Activated naive CD4-positive, alpha-beta T cell treated with Interleukin-2 at 50 U/mL for 16 hours (primary cell): ENCODE measurements around the gene GCGR.

ENCODE experiments used
- DNase-seq: peaks from one replicate; pipeline ENCODE4 v3.0.0-alpha.2; 2020

The GCGR gene

GRCh38 chr17:81803728-81804558 lies at the start of gene GCGR:
Gene GCGR, plus strand, starts transcription at chr17:81804150. Its CDS starts 4,869 bp downstream, at chr17:81809019.
- DNase-seq: no peak

- no peak for DNase-seq
These were observed 11.0 kb upstream of the GCGR start for GRCh38 chr17:81792675-81793615.

GRCh38 chr17:81794074-81794476 lies 9.9 kb upstream of the GCGR start:
- no peak for DNase-seq

- no peak for DNase-seq
These were observed 9.4 kb upstream of the GCGR start for GRCh38 chr17:81794509-81794908.

- no peak for DNase-seq
These were observed 2.6 kb upstream of the GCGR start for GRCh38 chr17:81801327-81801726.

- DNase-seq: no peak
These were observed 1.7 kb upstream of the GCGR start for GRCh38 chr17:81802048-81802758.

GRCh38 chr17:81802856-81803643 lies 900 bp upstream of the GCGR start:
- DNase-seq: no peak

- DNase-seq: no peak
These were observed 829 bp downstream of the GCGR start for GRCh38 chr17:81804559-81805399.

GRCh38 chr17:81805707-81806460 lies 1.9 kb downstream of the GCGR start:
- no peak for DNase-seq

GRCh38 chr17:81806461-81807209 lies 2.7 kb downstream of the GCGR start:
- DNase-seq: no peak

- no peak for DNase-seq
These were observed 3.3 kb downstream of the GCGR start for GRCh38 chr17:81807210-81807719.

- no peak for DNase-seq
These were observed 3.9 kb downstream of the GCGR start for GRCh38 chr17:81807839-81808238.

- peak; percentile 8 for DNase-seq
These were observed 5.0 kb downstream of the GCGR start for GRCh38 chr17:81808778-81809555.

- no peak for DNase-seq
These were observed 5.6 kb downstream of the GCGR start for GRCh38 chr17:81809556-81809998.

- no peak for DNase-seq
These were observed 6.5 kb downstream of the GCGR start for GRCh38 chr17:81810476-81810875.

- DNase-seq: no peak
These were observed 7.1 kb downstream of the GCGR start for GRCh38 chr17:81810892-81811704.

GRCh38 chr17:81811705-81812570 lies 8.0 kb downstream of the GCGR start:
- no peak for DNase-seq
